Stimulated activated CD8-positive, alpha-beta memory T cell treated with anti-CD3 and anti-CD28 coated beads, Interleukin-7, amount 100 ng/mL, for 24 hours (primary cell): Measurements from ENCODE around the gene SEC22B.
A peak's percentile ranks its signal among the peaks of the same experiment; 100 is the strongest.
"Not testable (repeated sequence)": the region's sequence is repeated elsewhere in the genome, so short reads cannot be mapped to it uniquely, and the experiment has no call there.

Experiments
- DNase-seq: peaks from one replicate; pipeline ENCODE4 v3.0.0-alpha.2; 2020; ENCODE audit warnings: low read depth

Gene SEC22B

DNA sequence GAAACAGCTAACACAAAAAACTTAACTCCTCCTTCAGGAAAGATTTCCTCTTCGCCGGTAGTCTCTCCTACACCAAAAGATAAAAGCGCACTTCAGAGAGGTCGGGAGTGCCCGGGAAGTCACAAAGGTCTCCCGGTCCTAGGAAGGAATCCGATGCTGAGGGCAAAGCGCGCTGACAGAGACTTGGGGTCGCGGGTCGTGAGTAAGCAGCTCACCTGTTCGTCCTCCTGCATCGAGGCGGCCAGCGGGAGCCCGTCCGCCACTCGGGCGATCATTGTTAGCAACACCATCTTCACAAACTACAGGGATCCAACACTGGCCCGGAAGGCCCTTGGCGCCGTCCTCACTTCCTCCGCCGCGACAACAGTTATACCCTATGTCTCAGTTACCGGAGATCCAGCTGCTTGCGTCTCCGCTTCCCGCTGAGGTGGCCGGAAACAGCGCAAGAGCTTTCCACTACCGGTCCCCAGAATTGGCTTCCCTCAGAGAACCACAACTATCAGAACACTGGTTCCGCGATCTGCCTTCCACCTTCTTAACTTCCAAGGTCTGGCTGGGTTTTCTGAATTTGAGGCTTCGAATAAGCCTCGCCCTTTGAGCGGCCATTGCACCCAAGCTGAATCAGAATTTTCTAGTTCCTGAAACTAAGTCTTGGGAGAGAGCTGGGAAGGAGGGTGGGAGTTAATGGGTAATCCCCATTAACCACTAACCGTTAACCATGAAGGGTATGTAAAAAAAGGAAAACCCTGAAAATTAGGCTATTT lies at the start of gene SEC22B:
SEC22B (minus strand) TSS at position 429 of the 764 bp plus-strand sequence; CDS start at position 290, 139 bp downstream.
- DNase-seq: peak; percentile 72

DNA sequence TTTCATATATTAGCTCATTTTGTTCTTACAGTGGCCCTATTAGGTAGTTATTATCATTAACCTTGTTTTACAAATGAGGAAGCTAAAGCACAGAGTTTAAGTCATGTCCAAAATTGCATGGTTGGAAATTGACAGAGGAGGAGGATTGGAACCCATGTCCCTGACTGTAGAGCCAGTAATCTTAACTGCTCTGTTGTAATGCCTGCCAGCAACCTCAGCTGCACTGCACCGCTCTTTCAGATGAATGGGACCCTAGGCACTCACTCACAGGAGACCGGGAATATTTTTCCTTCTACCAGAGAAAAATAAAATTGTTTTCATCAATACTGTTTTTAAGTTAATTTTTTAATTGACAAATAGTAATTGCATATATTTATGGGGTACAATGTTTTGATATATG lies 41.6 kb upstream of the SEC22B start:
- not testable (repeated sequence) for DNase-seq

DNA sequence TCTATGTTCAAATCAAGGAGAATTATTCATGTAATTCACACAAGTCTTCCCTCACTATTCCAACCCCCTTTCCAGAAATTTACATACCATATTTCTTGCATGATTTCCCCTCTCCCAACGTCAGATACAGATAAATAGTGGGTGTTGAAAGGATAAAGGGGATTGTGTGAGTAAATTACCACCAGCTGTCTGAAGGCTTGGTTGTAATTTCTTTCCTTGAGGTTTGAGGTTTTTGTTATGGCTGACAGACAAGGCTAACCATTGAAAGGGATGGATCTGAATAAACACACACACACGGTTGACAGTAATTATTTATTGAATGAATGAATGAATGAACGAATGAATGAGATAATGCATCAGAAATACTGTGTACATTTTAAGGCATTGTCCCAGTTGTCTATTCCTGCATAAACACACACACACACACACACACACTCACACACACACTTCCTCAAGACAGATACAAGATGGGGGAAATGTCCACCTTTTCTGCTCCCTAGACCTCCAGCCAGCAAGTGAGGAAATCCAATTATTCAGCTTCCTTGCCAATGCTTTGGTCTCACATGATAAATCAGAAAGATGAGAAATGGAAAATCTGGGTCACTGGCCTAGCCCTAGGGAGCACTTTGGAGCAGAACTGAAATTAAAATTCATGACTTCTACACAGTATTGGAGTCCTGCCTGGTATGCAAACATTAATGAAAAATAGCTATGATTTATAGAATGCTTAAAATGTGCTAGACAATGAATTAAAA lies 41.0 kb upstream of the SEC22B start:
- DNase-seq: not testable (repeated sequence)

DNA sequence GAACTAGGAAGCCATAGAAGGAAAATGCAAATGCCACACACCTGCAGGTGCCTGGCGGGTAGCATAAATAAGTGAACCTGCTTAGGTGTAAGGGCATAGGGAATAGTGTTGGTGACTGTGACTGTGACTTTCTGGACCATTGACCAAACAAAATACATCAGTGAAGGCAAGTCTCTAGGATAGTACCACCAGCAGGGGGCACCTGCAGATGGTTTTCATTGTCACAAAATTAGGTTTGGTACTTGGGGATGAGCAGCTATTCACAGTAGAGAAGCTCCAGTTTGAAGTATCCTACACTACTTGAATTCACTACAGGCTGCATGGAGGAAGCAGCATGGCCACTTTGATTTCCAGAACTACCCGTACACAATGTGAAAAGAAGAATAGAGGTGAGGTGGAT lies 37.3 kb upstream of the SEC22B start:
- DNase-seq: not testable (repeated sequence)

DNA sequence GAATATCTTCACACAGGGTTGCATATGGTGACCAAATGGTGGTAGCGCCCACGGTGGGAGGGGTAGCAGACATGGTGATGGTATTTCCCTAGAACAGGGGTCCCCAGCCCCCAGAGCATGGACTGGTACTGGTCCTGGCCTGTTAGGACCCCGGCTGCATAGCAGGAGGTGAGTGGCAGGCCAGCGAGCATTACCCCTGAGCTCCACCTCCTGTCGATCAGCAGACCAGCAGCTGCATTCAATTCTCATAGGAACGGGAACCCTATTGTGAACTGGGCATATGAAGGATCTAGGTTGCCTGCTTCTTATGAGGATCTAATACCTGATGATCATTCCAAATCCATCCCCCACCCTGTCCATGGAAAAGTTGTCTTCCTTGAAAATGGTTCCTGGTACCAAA lies 34.4 kb upstream of the SEC22B start:
- DNase-seq: not testable (repeated sequence)

DNA sequence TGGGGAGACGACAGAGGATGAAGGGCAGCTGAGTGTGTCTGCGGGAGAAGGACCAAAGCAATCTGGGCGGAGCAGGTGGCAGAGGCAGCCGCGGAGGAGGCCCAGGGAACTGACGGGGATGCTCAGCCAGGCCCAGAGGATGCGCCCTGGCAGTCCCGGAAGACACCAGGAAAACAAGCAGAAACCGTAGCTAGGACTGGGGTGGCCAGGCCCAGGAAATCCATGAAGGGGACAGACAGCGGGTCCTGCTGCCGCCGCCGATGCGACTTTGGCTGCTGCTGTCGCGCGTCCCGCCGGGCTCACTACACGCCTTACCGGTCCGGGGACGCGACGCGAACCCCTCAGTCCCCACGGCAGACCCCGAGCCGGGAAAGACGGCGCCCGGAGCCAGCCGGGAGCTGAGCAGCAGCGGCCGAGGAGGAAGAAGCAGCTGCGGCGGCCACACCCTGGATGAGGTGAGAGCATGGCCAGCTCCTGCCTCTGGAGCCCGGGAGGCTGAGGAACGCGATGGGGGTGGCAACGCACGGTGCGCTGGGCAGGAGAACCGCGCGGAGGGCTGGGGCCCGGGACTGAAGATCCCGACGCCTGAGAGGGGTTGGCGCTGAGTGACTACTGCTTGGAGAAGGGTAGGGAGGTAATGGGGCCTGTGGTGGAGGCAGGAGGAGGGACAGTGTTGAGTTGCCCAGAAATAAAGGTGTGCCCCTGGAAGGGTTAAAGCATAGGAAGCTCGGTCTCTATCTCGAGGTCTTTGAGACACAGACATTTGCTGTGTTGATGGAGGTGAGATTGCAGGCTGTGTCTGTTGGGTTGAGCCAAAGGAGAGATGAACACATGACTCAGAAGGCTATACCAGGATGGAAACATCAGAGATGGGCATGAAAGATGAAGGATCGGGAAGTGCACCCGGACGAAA lies 20.8 kb upstream of the SEC22B start:
- not testable (repeated sequence) for DNase-seq

DNA sequence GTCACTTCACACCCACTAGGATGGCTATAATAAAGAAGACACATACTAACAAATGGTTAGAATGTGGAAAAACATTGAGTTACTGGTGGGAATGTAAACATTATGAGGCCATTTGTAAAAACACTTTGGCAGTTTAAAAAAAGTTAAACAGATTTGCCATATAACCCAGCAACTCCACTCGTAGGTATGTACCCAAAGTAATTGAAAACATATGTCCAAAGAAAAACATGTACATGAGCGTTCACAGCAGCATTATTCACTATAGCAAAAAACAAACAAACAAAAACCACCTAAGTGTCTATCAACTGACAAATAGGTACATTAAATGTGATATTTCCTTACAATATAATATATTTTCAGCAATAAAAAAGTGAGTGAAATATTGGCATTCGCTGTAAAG lies 12.3 kb upstream of the SEC22B start:
- DNase-seq: not testable (repeated sequence)

DNA sequence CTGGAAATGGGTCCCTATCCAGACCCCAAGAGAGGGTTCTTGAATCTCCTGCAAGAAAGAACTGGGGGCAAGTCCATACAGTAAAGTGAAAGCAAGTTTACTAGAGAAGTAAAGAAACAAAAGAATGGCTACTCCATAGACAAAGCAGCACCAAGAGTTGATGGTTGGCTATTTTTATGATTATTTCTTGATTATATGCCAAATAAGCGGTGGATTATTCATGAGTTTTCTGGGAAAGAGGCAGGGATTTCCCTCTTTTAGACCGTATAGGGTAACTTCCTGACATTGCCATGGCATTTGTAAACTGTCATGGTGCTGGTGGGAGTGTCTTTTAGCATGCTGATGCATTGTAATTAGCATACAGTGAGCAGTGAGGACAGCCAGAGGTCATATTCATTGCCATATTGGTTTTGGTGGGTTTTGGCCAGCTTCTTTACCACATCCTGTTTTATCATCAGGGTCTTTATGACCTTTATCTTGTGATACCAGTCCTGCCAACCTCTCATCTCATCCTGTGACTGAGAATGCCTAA lies 5.9 kb upstream of the SEC22B start:
- DNase-seq: not testable (repeated sequence)

DNA sequence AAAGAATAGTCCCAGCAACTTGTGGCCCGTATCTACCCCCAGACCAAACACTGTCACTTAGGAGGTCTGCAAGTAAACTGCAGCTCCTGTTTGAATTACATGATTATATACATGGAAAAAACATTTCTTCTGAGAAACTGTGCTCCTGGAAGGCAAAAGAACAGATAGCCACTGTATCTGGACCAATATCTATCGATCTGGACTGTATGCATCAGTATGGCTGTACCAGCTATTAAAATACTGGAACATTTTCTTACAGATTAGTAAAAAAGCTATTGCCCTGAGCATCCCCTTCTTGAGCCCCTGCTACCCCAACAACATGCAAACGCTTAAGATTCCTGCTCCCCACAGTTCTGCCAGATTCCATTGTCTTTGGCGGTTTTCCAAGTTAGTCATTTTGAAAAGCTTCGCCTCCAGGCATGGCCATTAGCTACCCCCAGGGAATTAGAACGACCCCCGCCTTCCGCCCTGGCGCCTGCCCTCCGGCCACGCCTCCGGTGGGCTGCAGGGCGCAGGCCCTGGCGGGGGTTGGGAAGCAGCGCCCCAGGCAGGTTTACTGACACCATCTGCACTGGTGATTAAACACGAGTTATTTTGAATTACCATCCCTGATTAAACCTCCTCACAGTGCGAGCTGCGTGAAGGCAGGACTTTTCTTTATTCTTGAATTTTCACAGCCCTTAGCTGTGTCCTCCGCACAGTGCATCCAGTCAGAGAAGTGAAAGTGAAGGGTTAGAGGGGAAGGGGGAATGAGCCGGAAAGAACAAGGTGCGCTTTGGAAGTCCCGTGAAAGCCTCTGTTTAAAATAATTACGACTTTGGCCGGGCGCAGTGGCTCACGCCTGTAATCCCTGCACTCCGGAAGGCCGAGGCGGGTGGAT lies 3.7 kb upstream of the SEC22B start:
- not testable (repeated sequence) for DNase-seq

DNA sequence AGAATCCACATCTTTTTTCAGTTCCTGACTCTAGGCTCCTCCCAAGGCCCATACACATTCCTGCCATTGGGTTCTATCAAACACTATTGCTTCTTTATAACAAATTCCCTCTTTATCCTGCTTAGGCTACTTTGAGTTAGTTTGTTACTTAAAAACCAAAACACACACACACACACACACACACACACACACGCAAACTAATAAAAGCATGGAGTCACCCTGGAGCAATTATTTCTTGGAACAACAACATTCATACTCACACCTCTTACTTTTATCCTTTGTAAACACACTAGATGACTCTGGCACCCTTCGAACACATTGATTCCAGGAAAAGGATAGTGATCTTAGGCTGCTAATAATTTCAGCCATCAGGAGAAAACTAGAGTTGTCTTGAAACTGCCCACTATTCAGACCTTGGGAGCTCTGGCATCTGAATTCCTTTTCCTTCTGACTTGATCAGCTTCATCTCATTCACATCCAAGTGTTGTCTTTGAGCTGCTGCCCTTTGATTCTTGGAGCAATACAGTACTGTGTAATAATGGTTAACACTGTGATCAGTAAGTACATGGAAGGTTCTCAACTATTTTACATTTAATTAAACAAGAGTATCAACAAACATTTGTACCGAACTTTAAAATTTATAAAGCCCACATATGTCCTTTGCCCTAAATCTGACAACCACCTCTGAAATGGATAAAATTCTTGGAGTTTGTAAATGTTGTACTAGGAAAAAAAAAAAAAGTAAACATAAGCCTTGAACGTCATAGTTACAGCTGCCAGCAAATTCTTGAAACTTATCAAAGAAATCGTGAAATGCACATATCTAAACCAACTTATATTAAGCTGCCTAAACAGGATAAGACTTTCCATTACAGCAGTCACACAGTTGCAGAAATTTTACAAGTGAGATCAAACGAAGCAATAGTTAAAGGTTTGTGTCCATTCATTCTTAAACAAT lies 2.8 kb upstream of the SEC22B start:
- no peak for DNase-seq

DNA sequence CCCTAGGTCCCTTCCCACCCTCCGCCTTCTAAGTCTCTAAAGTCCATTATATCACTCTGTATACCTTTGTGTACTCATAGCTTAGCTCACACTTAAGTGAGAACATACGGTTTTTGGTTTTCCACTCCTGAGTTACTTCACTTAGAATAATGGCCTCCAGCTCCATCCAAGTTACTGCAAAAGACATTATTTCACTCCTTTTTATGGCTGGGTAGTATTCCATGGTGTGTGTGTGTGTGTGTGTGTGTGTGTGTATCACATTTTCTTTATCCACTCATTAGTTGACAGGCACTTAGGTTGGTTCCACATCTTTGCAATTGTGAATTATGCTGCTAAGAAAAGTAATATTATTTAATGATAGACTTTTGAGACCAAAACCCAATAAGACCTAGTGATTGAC lies 1.7 kb upstream of the SEC22B start:
- DNase-seq: not testable (repeated sequence)

DNA sequence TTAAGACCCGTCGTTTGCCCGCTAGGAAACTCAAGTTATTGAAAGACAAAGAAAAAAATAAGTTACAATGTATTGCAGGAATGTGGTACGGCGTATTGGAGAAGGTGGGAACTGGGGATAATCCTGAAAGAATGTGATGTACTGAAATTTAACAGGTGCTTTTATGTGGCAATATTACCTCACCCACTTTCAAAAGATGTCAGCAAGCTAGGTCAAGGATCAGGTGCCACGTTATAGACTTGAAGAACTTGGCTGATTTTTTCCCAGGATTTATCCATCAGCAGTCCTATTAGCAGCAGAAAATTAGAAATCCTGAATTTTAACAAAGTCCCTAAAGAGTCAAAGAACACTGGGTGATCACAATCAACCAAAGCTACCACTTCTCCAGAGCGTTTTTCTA lies 632 bp downstream of the SEC22B start:
- DNase-seq: not testable (repeated sequence)

DNA sequence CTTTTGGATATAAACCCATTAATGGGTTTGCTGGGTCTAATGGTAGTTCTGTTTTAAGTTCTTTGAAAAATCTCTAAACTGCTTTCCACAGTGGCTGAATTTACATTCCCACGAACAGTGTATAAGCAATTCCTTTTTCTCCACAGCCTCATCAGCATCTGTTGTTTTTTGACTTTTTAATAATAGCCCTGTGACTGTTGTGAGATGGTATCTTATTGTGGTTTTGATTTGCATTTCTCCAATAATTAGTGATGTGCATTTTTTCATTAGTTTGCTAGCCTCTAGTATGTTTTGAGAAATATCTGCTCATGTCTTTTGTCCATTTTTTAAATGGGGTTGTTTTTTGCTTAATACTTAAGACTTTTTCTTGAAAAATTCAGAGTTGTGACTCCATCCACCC lies 11.6 kb downstream of the SEC22B start:
- DNase-seq: not testable (repeated sequence)

DNA sequence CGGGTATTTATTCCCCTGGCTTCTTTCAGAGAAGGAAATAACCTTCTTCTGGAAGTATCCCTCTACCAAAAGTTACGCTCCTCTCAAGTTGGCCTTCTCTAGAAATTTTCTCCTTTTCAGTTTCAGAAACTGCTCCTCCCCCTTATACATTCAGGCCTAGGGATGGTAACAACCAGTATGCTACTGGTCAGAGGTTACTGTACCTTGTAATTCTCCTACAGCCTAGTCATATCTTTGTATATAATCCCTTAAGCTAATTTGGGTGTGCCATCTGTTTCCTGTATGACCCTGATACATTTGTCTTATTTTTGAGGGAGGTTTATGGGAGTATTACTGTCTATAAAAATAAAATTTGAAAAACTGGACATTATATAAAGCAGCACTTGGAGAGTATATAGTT lies 14.3 kb downstream of the SEC22B start:
- not testable (repeated sequence) for DNase-seq

DNA sequence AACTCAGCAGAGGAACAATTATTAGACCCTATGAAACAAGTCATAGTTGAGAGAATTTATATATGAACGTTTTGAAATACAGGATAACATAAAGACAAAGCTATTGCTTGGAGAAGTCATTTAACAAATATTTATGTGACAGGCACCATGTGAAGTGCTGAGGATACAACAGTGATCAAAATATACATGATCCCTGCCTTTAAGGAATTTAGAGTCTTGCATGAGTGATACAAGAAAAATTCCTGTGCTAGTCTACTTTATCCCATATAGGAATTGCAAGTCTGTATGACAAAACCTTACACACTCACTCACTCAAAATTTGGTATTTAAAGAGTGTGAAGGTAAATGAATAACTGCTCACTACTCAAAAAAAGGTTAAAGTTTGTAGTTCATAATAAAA lies 17.8 kb downstream of the SEC22B start:
- DNase-seq: not testable (repeated sequence)

DNA sequence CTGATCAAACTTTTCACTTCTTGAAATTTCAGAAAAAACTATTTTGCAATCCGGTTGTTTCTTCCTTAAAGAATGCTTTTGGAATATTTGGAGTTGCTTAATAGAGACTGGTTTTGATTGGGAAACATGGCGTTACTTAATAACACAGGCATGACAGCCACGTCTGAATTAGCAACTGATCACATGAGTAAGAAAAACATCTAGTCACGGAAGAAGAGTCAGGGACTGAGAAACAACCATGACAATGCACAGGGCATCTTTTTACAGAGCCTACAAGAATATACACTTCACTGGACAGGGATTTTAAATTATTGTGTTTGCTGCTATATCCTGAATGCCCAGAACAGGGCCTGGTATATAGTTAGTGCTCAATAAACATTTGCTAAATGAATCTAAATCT lies 18.2 kb downstream of the SEC22B start:
- not testable (repeated sequence) for DNase-seq

DNA sequence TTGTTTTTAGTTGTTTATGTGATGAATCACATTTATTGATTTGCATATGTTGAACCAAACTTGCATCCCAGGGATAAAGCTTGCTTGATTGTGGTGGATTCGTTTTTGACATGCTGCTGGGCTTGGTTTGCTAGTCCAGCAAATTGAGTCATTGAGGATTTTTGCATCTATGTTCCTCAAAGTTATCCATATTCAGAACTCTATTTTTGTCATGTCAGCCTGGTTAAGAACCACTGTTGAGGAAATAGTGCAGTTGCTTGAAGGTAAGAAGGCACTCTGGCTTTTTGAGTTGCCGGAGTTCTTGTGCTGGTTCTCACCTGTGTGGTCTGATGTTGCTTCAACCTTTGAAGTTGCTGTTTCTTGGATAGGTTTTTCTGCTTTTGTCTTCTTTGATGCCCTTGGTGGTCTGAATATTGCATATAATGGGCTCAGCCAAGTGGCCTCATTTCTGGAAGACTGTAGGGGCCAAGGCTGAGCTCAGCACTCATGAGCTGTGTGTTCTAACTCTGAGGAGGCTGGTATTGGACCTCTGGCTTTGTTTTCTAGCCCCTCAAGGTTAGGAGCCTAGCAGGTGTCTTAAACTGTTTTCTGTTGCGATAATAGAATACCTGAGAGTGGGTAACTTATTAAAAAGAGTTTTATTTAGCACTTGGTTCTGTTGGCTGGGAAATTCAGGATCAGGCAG lies 26.0 kb downstream of the SEC22B start:
- DNase-seq: not testable (repeated sequence)

DNA sequence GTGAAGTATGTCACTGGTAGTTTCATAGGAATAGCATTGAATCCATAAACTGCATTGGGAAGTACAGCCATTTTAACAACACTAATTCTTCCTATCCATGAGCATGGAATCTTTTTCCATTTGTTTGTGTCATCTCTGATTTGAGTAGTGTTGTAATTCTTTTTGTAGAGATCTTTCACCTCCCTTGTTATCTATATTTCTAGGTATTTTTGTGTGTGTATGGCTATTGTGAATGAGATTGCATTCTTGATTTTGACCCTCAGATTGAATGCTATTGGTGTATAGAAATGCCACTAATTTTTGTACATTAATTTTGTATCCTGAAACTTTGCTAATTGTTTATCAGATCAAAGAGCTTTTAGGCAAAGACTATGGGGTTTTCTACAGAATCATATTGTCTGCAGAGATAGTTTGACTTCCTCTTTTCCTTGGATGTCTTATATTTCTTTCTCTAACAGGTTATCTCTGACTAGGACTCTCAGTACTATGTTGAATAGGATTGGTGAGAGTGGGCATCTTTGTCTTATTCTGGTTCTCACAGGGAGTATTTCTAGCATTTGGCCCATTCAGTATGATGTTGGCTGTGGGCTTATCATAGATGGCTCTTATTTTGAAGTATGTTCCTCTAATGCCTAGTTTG lies 26.8 kb downstream of the SEC22B start:
- not testable (repeated sequence) for DNase-seq

DNA sequence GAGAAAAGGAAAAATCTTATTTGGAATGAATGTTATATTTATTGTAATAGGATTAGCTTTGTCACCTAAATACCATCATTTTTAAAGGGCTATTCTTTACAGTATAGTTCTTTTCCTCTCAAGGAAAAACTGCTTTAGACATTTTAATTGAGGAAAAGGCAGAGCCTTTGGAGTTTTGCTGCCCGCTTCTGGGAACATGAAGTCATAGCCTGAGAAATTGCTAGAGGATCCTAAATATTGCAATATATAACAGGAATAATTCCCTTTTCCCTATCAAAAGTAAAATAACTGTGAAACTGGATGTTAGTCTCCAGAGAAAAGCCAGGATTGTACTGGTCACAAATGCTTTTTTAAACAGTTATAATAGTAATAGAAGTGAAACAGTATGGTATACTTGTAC lies 30.5 kb downstream of the SEC22B start:
- not testable (repeated sequence) for DNase-seq
